Pancreas (tissue), 10 donors: Measurements from ENCODE around the gene HMCN1. TPM values are rescaled to one million over a fixed set of nuclear protein-coding genes. Genes with fewer than 3 reads are reported as not detected.
A peak's percentile ranks its signal among the peaks of the same experiment; 100 is the strongest.

Source experiments
- ATAC-seq, 4 donors: fragments of 200-7000 bp; cut with Tn5 transposase; one replicate each; pipeline versions ENCODE4 v1.8.0 to v1.9.1; 2020; ENCODE audit warnings: mild to moderate bottlenecking in 4 of 4, moderate library complexity in 4 of 4
- DNase-seq, 6 donors: peaks; one replicate each; pipeline ENCODE4 v3.0.0-alpha.2; 2020
- FAIRE-seq: peaks from 2 replicates; lab custom pipeline; 2012; peaks lifted over from hg19 to GRCh38; lab: Jason Lieb, UNC
- H3K27ac ChIP-seq, 4 donors: fragments of 200-600 bp; sonication (generic); 1 replicate in 3 of 4; 2 replicates in 1 of 4; pipeline versions ENCODE4 v1.5.0 to v1.8.0; 2020
- H3K27me3 ChIP-seq, 4 donors: fragments of 200-600 bp; one replicate each; pipeline ENCODE4 v1.8.0; 2021
- H3K36me3 ChIP-seq, 3 donors: fragments of 200-600 bp; sonication (generic) in 1 of 3; one replicate each; pipeline versions ENCODE4 v1.5.0 to v1.8.0; 2020 to 2021
- H3K4me1 ChIP-seq, 3 donors: fragments of 200-600 bp; one replicate each; pipeline ENCODE4 v1.8.0; 2021
- H3K4me3 ChIP-seq, 4 donors: fragments of 200-600 bp; sonication (generic) in 2 of 4; one replicate each; pipeline versions ENCODE4 v1.5.0 to v1.8.0; 2020 to 2021
- H3K9me3 ChIP-seq, 4 donors: fragments of 200-600 bp; one replicate each; pipeline ENCODE4 v1.8.0; 2021
- CTCF ChIP-seq, 4 donors: fragments of 200-600 bp; sonication (generic) in 3 of 4; IDR thresholded peaks; one replicate each; pipeline versions ENCODE4 v1.5.0 to v1.8.0; 2021; ENCODE audit warnings: antibody characterized with exemption in 4 of 4
- WGBS, 2 donors: extraction: QIAGEN DNeasy Blood & Tissue Kit; methylation state at CpG; one replicate each; pipeline ENCODE4 v1.1.7; 2013; 5-methylcytosine and 5-hydroxymethylcytosine counted together
- intact Hi-C, 3 donors: fragments of 100-400 bp; cut with DNase I; formaldehyde crosslinking; loops; one replicate each; pipeline versions ENCODE4 v1.11.1 to v1.14.2; 2022
- polyA plus RNA-seq, 2 donors: library from polyadenylated mRNA; stranded (reverse); fragments of 200-250 nt; gene quantifications; one replicate each; pipeline ENCODE4 v1.2.3, GENCODE V29; 2013
- total RNA-seq, 6 donors: library from RNA; stranded (reverse); fragmentation: NEBNext Ultra II Directional in 4 of 6; extraction: Animal tissue kit (Norgen Biotek cat#: 25700) in 4 of 6; gene quantifications; one replicate each; pipeline versions ENCODE4 v1.2.1 to v1.2.4, GENCODE V29; 2021 to 2023
- donor health status: healthy with polysubstance abuse.
- donor health status: DM: no; HTN: no; CAD: no; lungs with moderate emphysema.
- donor health status: DM: no; HTN: no; CAD: no.
- donor health status: control.
- donor health status: control.
- donor health status: Bipolar disorder and iron deficiency.
- donor health status: DM: yes; HTN: yes; CAD: no.
- donor health status: DM: no; HTN: no; CAD: no.
- donor health status: DM: no; HTN: no; CAD: no.
- donor health status: DM: yes; HTN: yes; CAD: no.

HMCN1 gene
- total and polyA plus RNA-seq, 8 donors: 0.19 to 4.8 (median 0.60) TPM

- no peaks in the 10 kb centered on the region for H3K9me3 ChIP-seq
- no peaks in the 10 kb centered on the region for H3K27me3 ChIP-seq
- 85 to 89% methylated on average over 4 of the region's 4 CpGs for WGBS, 2 donors
- H3K4me3 ChIP-seq: no peak overlapping the region
- TF ChIP-seq CTCF (IDR thresholded peaks at IDR 0.05): no peak
- H3K36me3 ChIP-seq: no peaks in the 10 kb centered on the region
- FAIRE-seq (no peak), DNase-seq (no peak), ATAC-seq (no peak)
- H3K27ac ChIP-seq: no peak overlapping the region
- no peaks in the 10 kb centered on the region for H3K4me1 ChIP-seq
- intact Hi-C loops: no loop called here
Measured at GRCh38 chr1:185942961-185943360, 208.8 kb downstream of the HMCN1 start.

- DNase-seq (no peak), ATAC-seq (no peak), FAIRE-seq (no peak)
- H3K9me3 ChIP-seq: no peaks in the 10 kb centered on the region
- no peak for TF ChIP-seq CTCF (IDR thresholded peaks at IDR 0.05)
- no peaks in the 10 kb centered on the region for H3K27me3 ChIP-seq
- intact Hi-C loops: no loop called here
- H3K36me3 ChIP-seq: no peaks in the 10 kb centered on the region
- 63 to 78% methylated on average over 1 of the region's 1 CpG for WGBS, 2 donors
- H3K27ac ChIP-seq: no peak overlapping the region
- no peak overlapping the region for H3K4me3 ChIP-seq
- no peaks in the 10 kb centered on the region for H3K4me1 ChIP-seq
Measured at GRCh38 chr1:185956881-185957280, 222.7 kb downstream of the HMCN1 start.

GRCh38 chr1:185957441-185958363 lies 223.5 kb downstream of the HMCN1 start:
- TF ChIP-seq CTCF (IDR thresholded peaks at IDR 0.05): no peak
- Histone ChIP-seq H3K9me3 (no peaks in the 10 kb centered on the region), H3K4me1 (no peaks in the 10 kb centered on the region), H3K4me3 (no peak overlapping the region), H3K27me3 (no peaks in the 10 kb centered on the region), H3K27ac (no peak overlapping the region), H3K36me3 (no peaks in the 10 kb centered on the region)
- 63 to 72% methylated on average over 3 of the region's 3 CpGs for WGBS, 2 donors
- intact Hi-C loops: no loop called here
- DNase-seq (no peak), ATAC-seq (no peak), FAIRE-seq (no peak)

- Histone ChIP-seq H3K9me3 (no peaks in the 10 kb centered on the region), H3K4me1 (no peaks in the 10 kb centered on the region), H3K27me3 (no peaks in the 10 kb centered on the region), H3K27ac (no peak overlapping the region), H3K36me3 (no peaks in the 10 kb centered on the region), H3K4me3 (no peak overlapping the region)
- peak in 2 of 4 donors; percentile 31 to 38 for ATAC-seq
- FAIRE-seq: no peak
- 59 to 63% methylated on average over 5 of the region's 5 CpGs for WGBS, 2 donors
- TF ChIP-seq CTCF (IDR thresholded peaks at IDR 0.05): no peak
- intact Hi-C loops: no loop called here
- DNase-seq: peak in 2 of 6 donors; percentile 15 to 18
Measured at GRCh38 chr1:185960422-185961321, 226.5 kb downstream of the HMCN1 start.
